EL (cell line): Measurements from ENCODE around the gene CSGALNACT2.

Experiments used
- DNase-seq: peaks from one replicate; pipeline ENCODE4 v3.0.0-alpha.2; 2016

Gene CSGALNACT2

GRCh38 chr10:43190289-43190688, 52.0 kb downstream of the CSGALNACT2 start:
- DNase-seq: no peak

- no peak for DNase-seq
These were observed 52.5 kb downstream of the CSGALNACT2 start for GRCh38 chr10:43190775-43191174.

GRCh38 chr10:43192884-43193283, 54.6 kb downstream of the CSGALNACT2 start:
- DNase-seq: no peak

- no peak for DNase-seq
These were observed 55.3 kb downstream of the CSGALNACT2 start for GRCh38 chr10:43193496-43194080.

- no peak for DNase-seq
These were observed 56.0 kb downstream of the CSGALNACT2 start for GRCh38 chr10:43194266-43194665.

GRCh38 chr10:43194859-43195258, 56.6 kb downstream of the CSGALNACT2 start:
- DNase-seq: no peak

- DNase-seq: no peak
These were observed 57.3 kb downstream of the CSGALNACT2 start for GRCh38 chr10:43195557-43195956.

- DNase-seq: no peak
These were observed 58.1 kb downstream of the CSGALNACT2 start for GRCh38 chr10:43196131-43196980.

GRCh38 chr10:43196981-43197833, 59.0 kb downstream of the CSGALNACT2 start:
- DNase-seq: no peak

- peak; percentile 45 for DNase-seq
These were observed 59.8 kb downstream of the CSGALNACT2 start for GRCh38 chr10:43197834-43198681.

- DNase-seq: no peak
These were observed 60.4 kb downstream of the CSGALNACT2 start for GRCh38 chr10:43198682-43199005.

GRCh38 chr10:43199088-43199683, 60.9 kb downstream of the CSGALNACT2 start:
- DNase-seq: no peak

GRCh38 chr10:43199684-43200537, 61.7 kb downstream of the CSGALNACT2 start:
- DNase-seq: no peak

GRCh38 chr10:43200538-43201390, 62.5 kb downstream of the CSGALNACT2 start:
- DNase-seq: no peak

- DNase-seq: no peak
These were observed 63.4 kb downstream of the CSGALNACT2 start for GRCh38 chr10:43201545-43202131.

- no peak for DNase-seq
These were observed 64.0 kb downstream of the CSGALNACT2 start for GRCh38 chr10:43202224-43202656.

GRCh38 chr10:43202657-43203447, 64.6 kb downstream of the CSGALNACT2 start:
- DNase-seq: no peak

GRCh38 chr10:43203448-43204041, 65.3 kb downstream of the CSGALNACT2 start:
- no peak for DNase-seq
